SK-N-MC (cell line): Measurements from ENCODE around the gene TREM1.

Source experiments
- EZH2 ChIP-seq: fragments of 200-600 bp; sonication (generic); IDR thresholded peaks from one replicate; pipeline ENCODE4 v1.6.1; 2017; ENCODE audit warnings: antibody characterized with exemption
- FOXP2 ChIP-seq: optimal IDR thresholded peaks from 2 replicates; pipeline ENCODE3; 2011; ENCODE audit warnings: mild to moderate bottlenecking, moderate library complexity; ENCODE audit not compliant: insufficient read depth; ENCODE audit errors: extremely low read length, control extremely low read depth
- POLR2AphosphoS5 ChIP-seq: IDR thresholded peaks from 2 replicates; pipeline ENCODE4 v1.6.1; 2012; ENCODE audit warnings: mild to moderate bottlenecking, low read depth, low read length, borderline replicate concordance

- TF ChIP-seq EZH2 (no peak), POLR2AphosphoS5 (no peak), FOXP2 (no peak)
These were observed 45.8 kb upstream of the TREM1 start for GRCh38 chr6:41332241-41332640.
